A549 (cell line): ENCODE data around the gene ATP6V0A1. TPM values are rescaled to one million over a fixed set of nuclear protein-coding genes. Genes with fewer than 3 reads are reported as not detected.
A peak's percentile ranks its signal among the peaks of the same experiment; 100 is the strongest.

Experiments
- ATAC-seq, 2 experiments: fragments of 200-7000 bp in 1 of 2; fragments of >200 bp in 1 of 2; cut with Nextera tagmentation in 1 of 2; cut with Tn5 transposase in 1 of 2; 3 replicates each; pipeline versions ENCODE4 v1.8.0 to v1.9.1; 2018 to 2020; ENCODE audit warnings: mild to moderate bottlenecking in 1 of 2, moderate library complexity in 1 of 2
- CTCF ChIA-PET: fragments of 300-600 bp; sonication (Branson Sonifier 250); formaldehyde crosslinking; extraction: SDS; loops from one replicate; lab custom pipeline; 2021; ENCODE audit warnings: antibody characterized with exemption, inconsistent platforms; lab: Yijun Ruan, JAX
- POLR2A ChIA-PET: fragments of 350-600 bp; formaldehyde crosslinking; extraction: SDS; loops from one replicate; lab custom pipeline; 2021; ENCODE audit warnings: antibody characterized with exemption, inconsistent platforms; lab: Yijun Ruan, JAX
- DNase-seq, 2 experiments: peaks; one replicate each; pipeline versions ENCODE4 v3.0.0 to v3.0.0-alpha.2; 2011 to 2016; ENCODE audit warnings: low read depth in 1 of 2, low spot score in 1 of 2
- FAIRE-seq: peaks from 2 replicates; lab custom pipeline; 2011; peaks lifted over from hg19 to GRCh38; lab: Jason Lieb, UNC
- H3K27ac ChIP-seq, 2 experiments: fragments of >200 bp; sonication (Bioruptor Twin); formaldehyde crosslinking; 3 replicates each; pipeline ENCODE4 v1.5.1; 2016 to 2017
- H3K4me1 ChIP-seq: fragments of >200 bp; sonication (Bioruptor Twin); formaldehyde crosslinking; 3 replicates; pipeline ENCODE4 v1.6.1; 2016
- H3K4me2 ChIP-seq: fragments of >200 bp; sonication (Bioruptor Twin); formaldehyde crosslinking; 3 replicates; pipeline ENCODE4 v1.6.1; 2016
- H3K4me3 ChIP-seq: fragments of >200 bp; sonication (Bioruptor Twin); formaldehyde crosslinking; 3 replicates; pipeline ENCODE4 v1.5.1; 2016
- H3K9me3 ChIP-seq: fragments of >200 bp; sonication (Bioruptor Twin); formaldehyde crosslinking; 3 replicates; pipeline ENCODE4 v1.6.1; 2016
- BHLHE40 ChIP-seq: IDR thresholded peaks from 2 replicates; pipeline ENCODE4 v1.6.1; 2012; ENCODE audit warnings: low read depth, low read length, inconsistent platforms
- CEBPB ChIP-seq, 2 experiments: fragments of >200 bp in 1 of 2; sonication (Bioruptor Twin) in 1 of 2; formaldehyde crosslinking in 1 of 2; IDR thresholded peaks; 2 replicates each; pipeline ENCODE4 v1.6.1; 2012 to 2016
- CHD2 ChIP-seq: fragments of 150-350 bp; IDR thresholded peaks from 2 replicates; pipeline ENCODE4 v1.6.1; 2014; ENCODE audit warnings: low read length; ENCODE audit not compliant: partially characterized antibody
- EHF ChIP-seq: fragments of 250-450 bp; sonication (Bioruptor Pico); IDR thresholded peaks from 2 replicates; pipeline ENCODE4 v1.5.0; 2020; ENCODE audit warnings: mild to moderate bottlenecking
- EHMT2 ChIP-seq: fragments of 200-600 bp; sonication (generic); IDR thresholded peaks from 2 replicates; pipeline ENCODE4 v1.6.1; 2016; ENCODE audit warnings: antibody characterized with exemption, low read depth, mild to moderate bottlenecking, moderate library complexity
- EP300 ChIP-seq, 2 experiments: fragments of >200 bp; sonication (Bioruptor Twin); formaldehyde crosslinking; IDR thresholded peaks; 2 replicates in 1 of 2; 3 replicates in 1 of 2; pipeline ENCODE4 v1.6.1; 2016 to 2017
- FOSB ChIP-seq: fragments of 250-450 bp; sonication (Bioruptor Pico); IDR thresholded peaks from 2 replicates; pipeline ENCODE4 v1.5.0; 2020; ENCODE audit warnings: mild to moderate bottlenecking, moderate library complexity
- FOSL2 ChIP-seq, 2 experiments: fragments of 450-650 bp in 1 of 2; fragments of >200 bp in 1 of 2; sonication (Bioruptor Twin) in 1 of 2; formaldehyde crosslinking; IDR thresholded peaks; 2 replicates each; pipeline versions ENCODE4 v1.5.0 to v1.6.1; 2016 to 2020; ENCODE audit warnings: mild to moderate bottlenecking in 1 of 2, moderate library complexity in 1 of 2
- HDAC2 ChIP-seq: fragments of 200-600 bp; sonication (generic); IDR thresholded peaks from 2 replicates; pipeline ENCODE4 v1.6.1; 2016
- HEYL ChIP-seq: fragments of 250-450 bp; sonication (Bioruptor Pico); IDR thresholded peaks from 2 replicates; pipeline ENCODE4 v1.8.0; 2021; ENCODE audit warnings: mild to moderate bottlenecking, moderate library complexity
- HOXA7 ChIP-seq: fragments of 250-450 bp; sonication (Bioruptor Pico); IDR thresholded peaks from 2 replicates; pipeline ENCODE4 v1.5.0; 2020; ENCODE audit warnings: mild to moderate bottlenecking, moderate library complexity
- HOXB13 ChIP-seq: fragments of 250-450 bp; sonication (Bioruptor Pico); IDR thresholded peaks from 2 replicates; pipeline ENCODE4 v1.5.0; 2020; ENCODE audit warnings: low read depth, mild to moderate bottlenecking, moderate library complexity
- JUN ChIP-seq, 2 experiments: fragments of >200 bp; sonication (Bioruptor Twin); formaldehyde crosslinking; IDR thresholded peaks; 2 replicates in 1 of 2; 3 replicates in 1 of 2; pipeline ENCODE4 v1.6.1; 2016 to 2017
- JUNB ChIP-seq: fragments of >200 bp; sonication (Bioruptor Twin); formaldehyde crosslinking; IDR thresholded peaks from 2 replicates; pipeline ENCODE4 v1.6.1; 2016
- KDM5A ChIP-seq: fragments of 200-600 bp; sonication (generic); IDR thresholded peaks from 2 replicates; pipeline ENCODE4 v1.6.1; 2016; ENCODE audit warnings: antibody characterized with exemption, mild to moderate bottlenecking
- MAZ ChIP-seq: fragments of 150-350 bp; IDR thresholded peaks from 2 replicates; pipeline ENCODE4 v1.6.1; 2014; ENCODE audit warnings: antibody characterized with exemption, low read depth, low read length, borderline replicate concordance
- RNF2 ChIP-seq: fragments of 200-600 bp; sonication (generic); IDR thresholded peaks from 2 replicates; pipeline ENCODE4 v1.6.1; 2016; ENCODE audit warnings: low read depth, mild to moderate bottlenecking, antibody characterized with exemption, moderate library complexity, borderline replicate concordance
- TP53 ChIP-seq: fragments of 250-450 bp; sonication (Bioruptor Pico); IDR thresholded peaks from 2 replicates; pipeline ENCODE4 v1.5.0; 2021; ENCODE audit warnings: mild to moderate bottlenecking, moderate library complexity
- ZSCAN20 ChIP-seq: fragments of 250-450 bp; sonication (Bioruptor Pico); IDR thresholded peaks from 2 replicates; pipeline ENCODE4 v1.8.0; 2022; ENCODE audit warnings: mild to moderate bottlenecking, moderate library complexity
- WGBS: methylation state at CpG from one replicate; pipeline ENCODE4 v1.1.6; 2017; ENCODE audit errors: missing lambda C conversion rate; 5-methylcytosine and 5-hydroxymethylcytosine counted together
- polyA plus RNA-seq, 4 experiments: library from polyadenylated mRNA; depleted of rRNA in 3 of 4; stranded (reverse); fragments of >200 nt; fragmentation: RNase III in 1 of 4; extraction: RNeasy Plus Mini Kit Qiagen cat#74134 plus additional on column Dnase treatment in 1 of 4; gene quantifications; 2 replicates in 3 of 4; 3 replicates in 1 of 4; pipeline ENCODE4 v1.2.3, GENCODE V29; 2011 to 2017
- TF ChIP-seq, protein P1 (sequence below): fragments of 150-350 bp; IDR thresholded peaks from 2 replicates; pipeline ENCODE4 v1.6.1; 2014; ENCODE audit warnings: low read depth, mild to moderate bottlenecking, low read length
- TF ChIP-seq, protein P2 (sequence below): fragments of 200-600 bp; sonication (generic); IDR thresholded peaks from 2 replicates; pipeline ENCODE4 v1.6.1; 2016; ENCODE audit warnings: antibody characterized with exemption, mild to moderate bottlenecking, moderate library complexity
- TF ChIP-seq, protein P3 (sequence below): IDR thresholded peaks from 2 replicates; pipeline ENCODE4 v1.6.1; 2012; ENCODE audit warnings: low read depth, borderline replicate concordance
- TF ChIP-seq, protein P4 (sequence below): IDR thresholded peaks from 2 replicates; pipeline ENCODE4 v1.6.1; 2012
- TF ChIP-seq, protein P5 (sequence below): fragments of >200 bp; sonication (Bioruptor Twin); formaldehyde crosslinking; IDR thresholded peaks from 2 replicates; pipeline ENCODE4 v1.6.1; 2016

ATP6V0A1 gene
- polyA plus RNA-seq, 2 of the 4 experiments (the other 2 are of a cell fraction), result 27.3 to 33.7 TPM

DNA sequence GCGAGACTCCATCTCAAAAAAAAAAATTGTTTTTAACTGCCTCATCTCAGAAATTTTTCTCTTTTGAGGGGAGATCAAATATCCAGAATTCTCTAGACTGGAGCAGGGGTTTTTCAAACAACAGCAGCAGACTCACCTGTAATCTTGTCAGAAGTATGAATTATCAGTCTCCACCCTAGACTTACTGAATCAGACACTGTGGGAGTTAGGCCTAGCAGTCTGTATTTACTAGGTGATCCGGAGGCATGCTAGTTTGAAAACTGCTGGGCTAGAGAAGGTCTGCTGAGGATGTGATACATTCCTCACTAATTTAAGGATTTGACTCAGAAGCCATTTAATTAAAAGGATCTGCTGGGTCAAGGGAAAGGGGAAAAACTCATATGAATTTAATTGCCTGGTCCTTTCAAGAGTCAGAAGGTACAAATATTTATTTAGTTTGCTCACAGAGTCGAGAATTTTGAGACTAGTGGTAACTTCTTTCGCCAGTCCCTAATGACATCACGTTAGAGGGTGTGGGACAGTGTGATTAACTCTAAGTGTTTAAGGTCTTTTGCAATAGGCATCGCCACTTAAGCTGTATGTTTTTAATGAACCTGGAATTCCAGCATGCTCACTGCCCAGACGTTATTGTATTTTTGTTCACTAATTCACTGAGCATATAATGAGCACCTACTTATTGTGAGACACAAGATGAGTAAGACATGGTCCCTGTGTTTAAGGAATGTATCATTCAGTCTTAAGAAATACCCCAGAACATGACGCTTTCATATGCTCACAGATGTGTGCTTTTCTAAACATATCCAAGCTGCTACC is 14.2 kb downstream of the ATP6V0A1 start:
- ChIA-PET CTCF (interaction anchor here (0.5 to 5.4 kb wide), 12 partner anchors 10 to 162 kb away, joined by 3 to 19 read pairs (median 3); no protein-coding TSS in a partner anchor), POLR2A (interaction anchor here (1.0 kb wide), 1 partner anchor 50 kb away, joined by 5 read pairs; the partner anchor contains the start of gene CAVIN1)
- Histone ChIP-seq H3K4me2 (peak overlapping the region; percentile 49), H3K4me3 (no peak overlapping the region), H3K9me3 (no peaks in the 10 kb centered on the region), H3K4me1 (peaks cover 36% of the 10 kb centered on the region), H3K27ac (peak overlapping the region; percentile 34 to 44)
- ATAC-seq (peak; percentile 85 to 95), FAIRE-seq (peak; percentile 92), DNase-seq (peak in 1 of 2 experiments; percentile 45)
- WGBS, result 32% methylated on average over 8 of the region's 8 CpGs
- TF ChIP-seq HOXA7 (CRISPR knock-in tag), result no peak
- TF ChIP-seq EHMT2, result no peak
- TF ChIP-seq, protein P1, sequence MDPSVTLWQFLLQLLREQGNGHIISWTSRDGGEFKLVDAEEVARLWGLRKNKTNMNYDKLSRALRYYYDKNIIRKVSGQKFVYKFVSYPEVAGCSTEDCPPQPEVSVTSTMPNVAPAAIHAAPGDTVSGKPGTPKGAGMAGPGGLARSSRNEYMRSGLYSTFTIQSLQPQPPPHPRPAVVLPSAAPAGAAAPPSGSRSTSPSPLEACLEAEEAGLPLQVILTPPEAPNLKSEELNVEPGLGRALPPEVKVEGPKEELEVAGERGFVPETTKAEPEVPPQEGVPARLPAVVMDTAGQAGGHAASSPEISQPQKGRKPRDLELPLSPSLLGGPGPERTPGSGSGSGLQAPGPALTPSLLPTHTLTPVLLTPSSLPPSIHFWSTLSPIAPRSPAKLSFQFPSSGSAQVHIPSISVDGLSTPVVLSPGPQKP, result no peak
- no peak for TF ChIP-seq BHLHE40
- no peak for TF ChIP-seq KDM5A
- TF ChIP-seq FOSL2 (IDR thresholded peaks at IDR 0.05), result no peak
- TF ChIP-seq FOSL2 (CRISPR knock-in tag; IDR thresholded peaks at IDR 0.05), result peak; percentile 62
- TF ChIP-seq HDAC2, result no peak
- no peak for TF ChIP-seq ZSCAN20 (CRISPR knock-in tag)
- peak; percentile 28 to 63; a peak in 2 of 4 replicates for TF ChIP-seq CEBPB (IDR thresholded peaks at IDR 0.05)
- TF ChIP-seq, protein P2, sequence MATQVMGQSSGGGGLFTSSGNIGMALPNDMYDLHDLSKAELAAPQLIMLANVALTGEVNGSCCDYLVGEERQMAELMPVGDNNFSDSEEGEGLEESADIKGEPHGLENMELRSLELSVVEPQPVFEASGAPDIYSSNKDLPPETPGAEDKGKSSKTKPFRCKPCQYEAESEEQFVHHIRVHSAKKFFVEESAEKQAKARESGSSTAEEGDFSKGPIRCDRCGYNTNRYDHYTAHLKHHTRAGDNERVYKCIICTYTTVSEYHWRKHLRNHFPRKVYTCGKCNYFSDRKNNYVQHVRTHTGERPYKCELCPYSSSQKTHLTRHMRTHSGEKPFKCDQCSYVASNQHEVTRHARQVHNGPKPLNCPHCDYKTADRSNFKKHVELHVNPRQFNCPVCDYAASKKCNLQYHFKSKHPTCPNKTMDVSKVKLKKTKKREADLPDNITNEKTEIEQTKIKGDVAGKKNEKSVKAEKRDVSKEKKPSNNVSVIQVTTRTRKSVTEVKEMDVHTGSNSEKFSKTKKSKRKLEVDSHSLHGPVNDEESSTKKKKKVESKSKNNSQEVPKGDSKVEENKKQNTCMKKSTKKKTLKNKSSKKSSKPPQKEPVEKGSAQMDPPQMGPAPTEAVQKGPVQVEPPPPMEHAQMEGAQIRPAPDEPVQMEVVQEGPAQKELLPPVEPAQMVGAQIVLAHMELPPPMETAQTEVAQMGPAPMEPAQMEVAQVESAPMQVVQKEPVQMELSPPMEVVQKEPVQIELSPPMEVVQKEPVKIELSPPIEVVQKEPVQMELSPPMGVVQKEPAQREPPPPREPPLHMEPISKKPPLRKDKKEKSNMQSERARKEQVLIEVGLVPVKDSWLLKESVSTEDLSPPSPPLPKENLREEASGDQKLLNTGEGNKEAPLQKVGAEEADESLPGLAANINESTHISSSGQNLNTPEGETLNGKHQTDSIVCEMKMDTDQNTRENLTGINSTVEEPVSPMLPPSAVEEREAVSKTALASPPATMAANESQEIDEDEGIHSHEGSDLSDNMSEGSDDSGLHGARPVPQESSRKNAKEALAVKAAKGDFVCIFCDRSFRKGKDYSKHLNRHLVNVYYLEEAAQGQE, result no peak
- TF ChIP-seq, protein P3, sequence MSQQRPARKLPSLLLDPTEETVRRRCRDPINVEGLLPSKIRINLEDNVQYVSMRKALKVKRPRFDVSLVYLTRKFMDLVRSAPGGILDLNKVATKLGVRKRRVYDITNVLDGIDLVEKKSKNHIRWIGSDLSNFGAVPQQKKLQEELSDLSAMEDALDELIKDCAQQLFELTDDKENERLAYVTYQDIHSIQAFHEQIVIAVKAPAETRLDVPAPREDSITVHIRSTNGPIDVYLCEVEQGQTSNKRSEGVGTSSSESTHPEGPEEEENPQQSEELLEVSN, result no peak
- no peak for TF ChIP-seq JUN (IDR thresholded peaks at IDR 0.05)

DNA sequence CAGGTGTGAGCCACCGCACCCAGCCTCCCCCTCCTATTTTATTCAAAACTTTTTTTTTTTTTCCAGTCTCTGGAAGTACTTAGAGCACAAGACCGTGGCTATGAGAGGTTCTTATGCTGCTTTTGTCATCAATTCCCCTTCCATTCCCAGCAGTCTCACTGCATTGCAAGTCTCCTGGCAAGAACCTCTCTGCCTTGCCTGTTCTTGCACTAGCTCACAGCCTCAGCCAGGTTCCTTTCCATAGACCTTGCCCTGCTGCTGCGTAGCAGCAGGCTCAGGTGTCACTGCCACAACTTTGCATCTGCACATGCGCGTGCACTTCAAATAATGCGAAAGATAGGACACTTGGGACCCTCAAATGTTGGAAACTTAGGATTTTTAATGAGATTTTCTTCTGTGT is 15.6 kb downstream of the ATP6V0A1 start:
- no peak for ATAC-seq
- H3K4me3 ChIP-seq, result no peak overlapping the region
- DNase-seq, result no peak
- H3K9me3 ChIP-seq, result no peaks in the 10 kb centered on the region
- FAIRE-seq, result no peak
- H3K4me1 ChIP-seq, result peaks cover 32% of the 10 kb centered on the region
- WGBS, result 96% methylated on average over 6 of the region's 6 CpGs
- POLR2A ChIA-PET, result no interaction called here
- H3K4me2 ChIP-seq, result no peak overlapping the region
- 0 out of 6 replicates have a peak overlapping the region, but pooled peaks of 1 of the 2 experiments have one; percentile 3 for H3K27ac ChIP-seq
- no peak for TF ChIP-seq EP300 (IDR thresholded peaks at IDR 0.05)
- TF ChIP-seq, protein P4, sequence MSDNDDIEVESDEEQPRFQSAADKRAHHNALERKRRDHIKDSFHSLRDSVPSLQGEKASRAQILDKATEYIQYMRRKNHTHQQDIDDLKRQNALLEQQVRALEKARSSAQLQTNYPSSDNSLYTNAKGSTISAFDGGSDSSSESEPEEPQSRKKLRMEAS, result no peak
- TF ChIP-seq HOXB13 (CRISPR knock-in tag), result no peak
- TF ChIP-seq RNF2, result no peak
- no peak for TF ChIP-seq JUNB
- TF ChIP-seq EHMT2, result no peak
- no peak for TF ChIP-seq EHF
- TF ChIP-seq TP53, result no peak
- no peak for TF ChIP-seq FOSB (CRISPR knock-in tag)
- TF ChIP-seq JUN (IDR thresholded peaks at IDR 0.05), result no peak
- TF ChIP-seq, protein P5, sequence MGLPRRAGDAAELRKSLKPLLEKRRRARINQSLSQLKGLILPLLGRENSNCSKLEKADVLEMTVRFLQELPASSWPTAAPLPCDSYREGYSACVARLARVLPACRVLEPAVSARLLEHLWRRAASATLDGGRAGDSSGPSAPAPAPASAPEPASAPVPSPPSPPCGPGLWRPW, result no peak
- TF ChIP-seq, protein P3, result no peak
- no peak for TF ChIP-seq HEYL (CRISPR knock-in tag)
- no peak for TF ChIP-seq CEBPB (IDR thresholded peaks at IDR 0.05)
- TF ChIP-seq CHD2, result no peak
- TF ChIP-seq MAZ, result no peak
- CTCF ChIA-PET, result interaction anchor here (0.6 to 1.6 kb wide), 7 partner anchors 14 to 447 kb away, joined by 3 to 6 read pairs (median 4); no protein-coding TSS in a partner anchor
